Peyer's patch (tissue), 4 donors: ENCODE measurements around the gene PPFIA1.

Source experiments
- POLR2A ChIP-seq, 2 donors: fragments of 450-650 bp; IDR thresholded peaks; one replicate each; pipeline ENCODE4 v1.5.1; 2017; ENCODE audit warnings: antibody characterized with exemption in 2 of 2, mild to moderate bottlenecking in 2 of 2, moderate library complexity in 2 of 2
- TF ChIP-seq, protein P1 (sequence below), 6 experiments: fragments of 450-650 bp in 4 of 6; fragments of 200-600 bp in 2 of 6; sonication (generic) in 1 of 6; IDR thresholded peaks; one replicate each; pipeline ENCODE4 v1.5.1; 2017 to 2019; ENCODE audit warnings: antibody characterized with exemption in 6 of 6, mild to moderate bottlenecking in 3 of 6, moderate library complexity in 1 of 6

- TF ChIP-seq, protein P1, sequence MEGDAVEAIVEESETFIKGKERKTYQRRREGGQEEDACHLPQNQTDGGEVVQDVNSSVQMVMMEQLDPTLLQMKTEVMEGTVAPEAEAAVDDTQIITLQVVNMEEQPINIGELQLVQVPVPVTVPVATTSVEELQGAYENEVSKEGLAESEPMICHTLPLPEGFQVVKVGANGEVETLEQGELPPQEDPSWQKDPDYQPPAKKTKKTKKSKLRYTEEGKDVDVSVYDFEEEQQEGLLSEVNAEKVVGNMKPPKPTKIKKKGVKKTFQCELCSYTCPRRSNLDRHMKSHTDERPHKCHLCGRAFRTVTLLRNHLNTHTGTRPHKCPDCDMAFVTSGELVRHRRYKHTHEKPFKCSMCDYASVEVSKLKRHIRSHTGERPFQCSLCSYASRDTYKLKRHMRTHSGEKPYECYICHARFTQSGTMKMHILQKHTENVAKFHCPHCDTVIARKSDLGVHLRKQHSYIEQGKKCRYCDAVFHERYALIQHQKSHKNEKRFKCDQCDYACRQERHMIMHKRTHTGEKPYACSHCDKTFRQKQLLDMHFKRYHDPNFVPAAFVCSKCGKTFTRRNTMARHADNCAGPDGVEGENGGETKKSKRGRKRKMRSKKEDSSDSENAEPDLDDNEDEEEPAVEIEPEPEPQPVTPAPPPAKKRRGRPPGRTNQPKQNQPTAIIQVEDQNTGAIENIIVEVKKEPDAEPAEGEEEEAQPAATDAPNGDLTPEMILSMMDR (IDR thresholded peaks at IDR 0.05), result no peak
- no peak for TF ChIP-seq POLR2A (IDR thresholded peaks at IDR 0.05)
These were observed 159.4 kb downstream of the PPFIA1 start for GRCh38 chr11:70429724-70430521.
